UCSD-AML1 (cell line): ENCODE results near the gene PRCP.
"Not testable (repeated sequence)": the region's sequence is repeated elsewhere in the genome, so short reads cannot be mapped to it uniquely, and the experiment has no call there.

Experiments
- DNase-seq: peaks from one replicate; lab custom pipeline; 2025; ENCODE audit not compliant: unreplicated experiment; lab: John Stamatoyannopoulos, UW

The PRCP gene

GRCh38 chr11:82872377-82873150 lies 27.7 kb downstream of the PRCP start:
- DNase-seq, result no peak

DNA sequence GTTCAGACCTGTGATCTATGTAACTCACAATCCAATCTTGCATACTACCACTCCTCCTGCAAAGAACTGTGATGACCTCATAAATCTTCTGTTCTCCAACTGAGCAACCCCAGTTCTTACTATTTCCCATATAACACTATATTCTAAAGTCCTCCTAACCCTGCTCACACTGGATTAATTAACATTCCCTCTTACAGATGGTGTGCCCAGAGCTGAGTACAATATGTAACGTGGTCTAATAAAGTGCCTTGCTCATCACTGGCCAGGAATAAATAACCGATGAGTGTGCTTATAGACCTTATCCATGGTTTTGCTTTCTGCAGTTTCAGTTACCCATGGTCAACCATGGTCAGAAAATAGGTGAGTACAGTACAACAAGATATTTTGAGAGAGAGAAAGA lies 28.6 kb downstream of the PRCP start:
- DNase-seq, result no peak

DNA sequence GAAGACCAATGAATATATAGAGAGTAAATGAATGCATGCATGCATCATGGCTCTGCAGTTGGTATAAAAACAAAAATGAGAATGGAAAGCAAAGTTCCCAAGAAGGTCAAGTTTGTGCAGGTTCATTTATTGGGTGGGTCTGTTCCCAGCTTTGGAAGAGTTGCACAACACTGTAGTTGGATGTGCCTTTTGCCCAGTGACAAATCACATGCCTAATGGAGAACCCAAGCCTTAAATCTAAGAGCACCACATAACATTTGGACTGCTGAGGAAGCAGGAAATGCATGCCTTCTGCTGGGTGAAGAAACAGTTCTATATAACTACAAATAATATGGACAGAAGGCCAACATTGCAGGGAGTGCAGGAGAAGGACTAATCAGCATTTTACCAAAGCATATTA lies 30.6 kb downstream of the PRCP start:
- no peak for DNase-seq

- DNase-seq, result peak; percentile 37
Measured at GRCh38 chr11:82867495-82868082, 32.6 kb downstream of the PRCP start.

GRCh38 chr11:82865841-82866240 lies 34.4 kb downstream of the PRCP start:
- DNase-seq, result no peak

- DNase-seq, result peak; percentile 39
Measured at GRCh38 chr11:82864268-82864667, 36.0 kb downstream of the PRCP start.

DNA sequence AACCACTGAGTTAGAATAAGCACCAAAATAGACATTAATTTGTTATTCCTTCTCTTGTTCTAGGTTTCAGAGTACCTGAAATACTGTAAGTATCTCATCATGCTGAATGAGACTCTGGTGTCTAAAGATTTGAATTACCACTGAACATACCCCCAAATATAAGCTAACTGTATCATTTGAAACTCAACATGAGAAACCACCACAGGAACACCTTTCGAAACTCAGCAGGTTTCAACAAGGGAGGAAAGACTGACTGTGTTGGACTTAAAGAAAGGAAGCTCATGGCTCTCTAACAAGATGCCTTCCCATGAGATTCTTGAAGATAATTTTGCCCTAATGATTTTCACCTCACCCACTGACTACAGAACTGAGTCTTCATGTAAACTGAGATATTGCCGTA lies 37.0 kb downstream of the PRCP start:
- DNase-seq, result no peak

DNA sequence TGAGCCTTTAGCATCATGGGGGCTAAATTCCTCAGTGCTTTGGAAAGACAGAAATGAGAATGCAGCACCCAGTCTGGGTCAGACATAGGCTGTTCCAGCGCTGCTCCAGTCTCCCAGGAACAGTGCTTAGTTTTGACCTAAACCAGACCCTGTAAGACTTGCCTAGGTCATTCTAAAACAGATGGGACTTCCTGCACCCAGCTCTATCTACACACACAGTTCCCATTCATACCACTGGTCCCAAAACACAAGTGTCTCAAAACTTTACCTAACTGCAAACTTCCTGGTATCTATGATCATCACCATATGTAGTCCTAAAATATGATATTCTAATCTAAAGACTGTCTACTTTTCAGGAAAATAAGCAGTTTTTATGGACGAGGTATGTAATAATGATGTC lies 37.9 kb downstream of the PRCP start:
- DNase-seq, result no peak

- no peak for DNase-seq
Measured at GRCh38 chr11:82859750-82860149, 40.5 kb downstream of the PRCP start.

DNA sequence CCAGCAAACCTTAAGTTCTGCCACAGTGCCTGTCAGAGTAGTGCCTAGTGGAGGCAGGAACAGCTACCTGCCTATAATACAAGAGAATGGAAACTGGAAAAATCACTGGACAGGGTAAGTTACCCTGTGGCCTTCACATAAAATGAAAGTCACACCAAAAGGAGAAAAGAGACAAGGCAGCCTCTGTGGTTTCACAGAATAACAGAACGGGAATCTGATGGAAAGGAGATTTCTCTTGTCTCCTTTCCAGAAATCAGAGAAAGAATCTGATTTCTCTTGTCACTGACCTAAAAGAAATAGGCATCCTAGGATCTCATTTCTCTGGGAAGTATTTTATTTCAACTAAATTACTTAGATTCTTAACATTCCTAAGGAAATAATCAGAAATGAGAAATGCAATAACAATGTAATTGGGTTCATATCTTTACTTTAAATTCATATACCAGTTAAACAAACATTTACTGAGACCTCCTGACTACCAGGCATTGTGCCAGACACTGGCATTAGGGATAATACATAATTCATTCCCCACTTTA lies 41.6 kb downstream of the PRCP start:
- DNase-seq, result no peak

- no peak for DNase-seq
Measured at GRCh38 chr11:82858133-82858532, 42.1 kb downstream of the PRCP start.

DNA sequence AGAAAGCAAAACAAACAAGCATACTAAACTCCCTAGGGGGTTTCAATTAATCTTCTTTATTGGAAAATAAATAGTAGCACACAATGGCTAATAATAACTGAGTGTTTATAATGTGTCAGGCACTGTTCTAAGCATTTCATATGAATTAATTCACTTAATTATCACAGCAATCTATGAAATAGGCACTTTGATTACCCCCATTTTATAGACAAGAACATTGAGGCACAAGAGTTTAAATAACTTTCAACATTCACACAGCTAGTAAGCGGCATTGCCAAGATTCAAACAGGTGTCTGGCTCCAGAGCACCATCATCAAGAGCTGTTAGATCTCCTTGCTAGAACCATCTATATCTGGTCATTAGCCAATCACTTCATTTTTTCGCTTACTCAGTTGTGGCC lies 43.1 kb downstream of the PRCP start:
- DNase-seq, result no peak

GRCh38 chr11:82855616-82856015 lies 44.6 kb downstream of the PRCP start:
- DNase-seq, result no peak

GRCh38 chr11:82854916-82855315 lies 45.3 kb downstream of the PRCP start:
- DNase-seq, result not testable (repeated sequence)

DNA sequence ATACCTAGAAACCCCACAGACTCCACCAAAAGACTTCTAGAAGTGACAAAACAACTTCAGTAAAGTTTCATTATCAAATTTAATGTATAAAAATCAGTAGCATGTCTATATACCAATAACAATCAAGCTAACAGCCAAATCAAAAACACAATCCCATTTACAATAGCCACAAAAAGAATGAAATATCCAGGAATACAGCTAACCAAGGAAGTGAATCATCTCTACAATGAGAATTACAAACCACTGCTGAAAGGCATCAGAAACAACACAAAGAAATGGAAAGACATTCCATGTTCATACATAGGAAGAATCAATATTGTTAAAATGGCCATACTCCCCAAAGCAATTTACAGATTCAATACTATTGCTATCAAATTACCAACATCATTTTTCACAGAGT lies 46.0 kb downstream of the PRCP start:
- DNase-seq, result no peak

GRCh38 chr11:82848829-82849228 lies 51.4 kb downstream of the PRCP start:
- DNase-seq, result no peak

GRCh38 chr11:82845356-82846353 lies 54.6 kb downstream of the PRCP start:
- DNase-seq, result no peak

- no peak for DNase-seq
Measured at GRCh38 chr11:82843057-82843795, 57.0 kb downstream of the PRCP start.

- DNase-seq, result no peak
Measured at GRCh38 chr11:82842019-82842418, 58.2 kb downstream of the PRCP start.

DNA sequence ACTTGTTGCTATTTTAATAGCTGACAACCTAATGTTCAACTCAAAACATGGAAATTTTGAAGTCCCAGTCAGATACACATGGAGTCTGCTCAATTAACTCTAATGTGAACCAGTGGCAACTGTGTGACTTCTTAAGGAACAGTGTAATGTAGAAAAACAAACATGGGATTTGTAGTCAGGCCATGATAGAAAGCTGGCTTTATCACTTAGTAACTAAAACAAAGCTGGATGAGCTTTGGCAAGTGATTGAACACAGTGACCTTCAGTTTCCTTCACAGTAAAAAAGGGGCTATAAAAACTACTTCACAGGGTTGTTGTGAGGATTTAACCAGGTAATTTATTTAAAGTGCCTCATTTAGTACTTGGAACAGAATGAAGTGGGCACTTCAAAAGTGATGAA lies 62.6 kb downstream of the PRCP start:
- DNase-seq, result no peak

DNA sequence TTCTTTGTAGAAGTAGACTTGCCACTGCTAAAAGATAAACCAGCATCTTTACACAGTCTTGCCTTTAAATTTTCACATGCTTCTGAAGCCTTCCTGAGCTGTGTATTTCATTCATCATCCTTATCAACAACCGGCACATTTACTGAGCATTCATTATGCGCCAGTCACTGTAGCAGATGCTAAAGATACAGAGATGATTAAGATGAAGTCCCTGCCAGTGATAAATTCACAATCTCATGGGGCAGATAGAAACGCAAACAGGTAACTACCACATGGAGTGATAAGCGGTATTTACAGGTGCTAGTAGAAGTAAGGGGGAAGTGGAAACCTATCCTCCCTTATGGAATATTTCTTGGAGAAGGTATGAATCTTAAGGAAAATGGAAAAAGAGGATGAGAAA lies 67.2 kb downstream of the PRCP start:
- DNase-seq, result no peak
